PC-9 (cell line): ENCODE results near the gene SYNE1. TPM values are rescaled to one million over a fixed set of nuclear protein-coding genes. Genes with fewer than 3 reads are reported as not detected.
A peak's percentile ranks its signal among the peaks of the same experiment; 100 is the strongest.

Source experiments
- BruUV-seq: library from RNA; stranded (reverse); fragments of 400-500 nt; replicated peaks from 2 replicates; lab custom pipeline; 2021; lab: Mats Ljungman, UMichigan
- CTCF ChIA-PET: fragments of 300-600 bp; sonication (Branson Sonifier 250); formaldehyde crosslinking; loops from one replicate; lab custom pipeline; 2022; ENCODE audit warnings: antibody characterized with exemption; lab: Charles Lee
- POLR2A ChIA-PET: fragments of 300-600 bp; sonication (Branson Sonifier 250); formaldehyde crosslinking; loops from one replicate; lab custom pipeline; 2022; ENCODE audit warnings: antibody characterized with exemption; ENCODE audit not compliant: unreplicated experiment; lab: Charles Lee
- DNase-seq, 2 experiments: peaks; one replicate each; pipeline versions ENCODE4 v3.0.0 to v3.0.0-alpha.2; 2015 to 2022; ENCODE audit warnings: mixed read lengths in 1 of 2
- H2AFZ ChIP-seq: fragments of 200-600 bp; sonication (generic); 2 replicates; pipeline ENCODE4 v1.8.1; 2017; ENCODE audit warnings: antibody characterized with exemption
- H3F3A ChIP-seq: fragments of 200-600 bp; sonication (generic); 2 replicates; pipeline ENCODE4 v1.8.1; 2017; ENCODE audit warnings: antibody characterized with exemption, mild to moderate bottlenecking, low read depth; ENCODE audit not compliant: insufficient read depth
- H3K27ac ChIP-seq: fragments of 200-600 bp; sonication (generic); 2 replicates; pipeline ENCODE4 v1.6.1; 2016; ENCODE audit warnings: mixed run types
- H3K27me3 ChIP-seq: fragments of 200-600 bp; sonication (generic); 2 replicates; pipeline ENCODE4 v1.6.1; 2016; ENCODE audit warnings: low read depth, mixed run types; ENCODE audit not compliant: insufficient read depth
- H3K36me3 ChIP-seq: fragments of 200-600 bp; sonication (generic); 2 replicates; pipeline ENCODE4 v1.6.1; 2016; ENCODE audit warnings: low read depth, mixed run types
- H3K4me1 ChIP-seq: fragments of 200-600 bp; sonication (generic); replicated peaks from 2 replicates; pipeline ENCODE4 v1.6.1; 2016; ENCODE audit warnings: mixed run types; ENCODE audit not compliant: insufficient read depth
- H3K4me2 ChIP-seq: fragments of 200-600 bp; sonication (generic); 2 replicates; pipeline ENCODE4 v1.6.1; 2017; ENCODE audit warnings: mixed run types
- H3K4me3 ChIP-seq: fragments of 200-600 bp; sonication (generic); 2 replicates; pipeline ENCODE4 v1.6.1; 2016; ENCODE audit warnings: mixed run types
- H3K79me2 ChIP-seq: fragments of 200-600 bp; sonication (generic); 2 replicates; pipeline ENCODE4 v1.6.1; 2017; ENCODE audit warnings: low read depth, mixed run types
- H3K9me2 ChIP-seq: fragments of 200-600 bp; sonication (generic); 2 replicates; pipeline ENCODE4 v1.8.1; 2017; ENCODE audit warnings: mild to moderate bottlenecking; ENCODE audit not compliant: insufficient read depth
- H3K9me3 ChIP-seq: fragments of 200-600 bp; sonication (generic); 2 replicates; pipeline ENCODE4 v1.8.1; 2016; ENCODE audit warnings: low read depth; ENCODE audit not compliant: insufficient read depth
- H4K20me1 ChIP-seq: fragments of 200-600 bp; sonication (generic); 2 replicates; pipeline ENCODE4 v1.8.1; 2017; ENCODE audit not compliant: insufficient read depth
- EZH2 ChIP-seq: fragments of 200-600 bp; sonication (generic); IDR thresholded peaks from 2 replicates; pipeline ENCODE4 v1.8.0; 2017; ENCODE audit warnings: antibody characterized with exemption, low read depth
- intact Hi-C: fragments of 100-400 bp; cut with micrococcal nuclease; formaldehyde crosslinking; loops from one replicate; pipeline ENCODE4 v1.10.0; 2022; ENCODE audit not compliant: unreplicated experiment
- total RNA-seq: library from RNA; stranded (reverse); gene quantifications from 2 replicates; pipeline ENCODE4 v1.2.3, GENCODE V29; 2021
- TF ChIP-seq, protein P1 (sequence below): fragments of 200-600 bp; sonication (generic); conservative IDR thresholded peaks from 2 replicates; pipeline ENCODE4 v1.6.1; 2017; ENCODE audit warnings: mixed run types, antibody characterized with exemption, mild to moderate bottlenecking, moderate library complexity

SYNE1 gene
- total RNA-seq, 1 experiment from 2014 or later = 13.4 TPM

- DNase-seq = no peak
- intact Hi-C loops = no loop called here
Measured at GRCh38 chr6:152173321-152173720, 463.8 kb downstream of the SYNE1 start.

DNA sequence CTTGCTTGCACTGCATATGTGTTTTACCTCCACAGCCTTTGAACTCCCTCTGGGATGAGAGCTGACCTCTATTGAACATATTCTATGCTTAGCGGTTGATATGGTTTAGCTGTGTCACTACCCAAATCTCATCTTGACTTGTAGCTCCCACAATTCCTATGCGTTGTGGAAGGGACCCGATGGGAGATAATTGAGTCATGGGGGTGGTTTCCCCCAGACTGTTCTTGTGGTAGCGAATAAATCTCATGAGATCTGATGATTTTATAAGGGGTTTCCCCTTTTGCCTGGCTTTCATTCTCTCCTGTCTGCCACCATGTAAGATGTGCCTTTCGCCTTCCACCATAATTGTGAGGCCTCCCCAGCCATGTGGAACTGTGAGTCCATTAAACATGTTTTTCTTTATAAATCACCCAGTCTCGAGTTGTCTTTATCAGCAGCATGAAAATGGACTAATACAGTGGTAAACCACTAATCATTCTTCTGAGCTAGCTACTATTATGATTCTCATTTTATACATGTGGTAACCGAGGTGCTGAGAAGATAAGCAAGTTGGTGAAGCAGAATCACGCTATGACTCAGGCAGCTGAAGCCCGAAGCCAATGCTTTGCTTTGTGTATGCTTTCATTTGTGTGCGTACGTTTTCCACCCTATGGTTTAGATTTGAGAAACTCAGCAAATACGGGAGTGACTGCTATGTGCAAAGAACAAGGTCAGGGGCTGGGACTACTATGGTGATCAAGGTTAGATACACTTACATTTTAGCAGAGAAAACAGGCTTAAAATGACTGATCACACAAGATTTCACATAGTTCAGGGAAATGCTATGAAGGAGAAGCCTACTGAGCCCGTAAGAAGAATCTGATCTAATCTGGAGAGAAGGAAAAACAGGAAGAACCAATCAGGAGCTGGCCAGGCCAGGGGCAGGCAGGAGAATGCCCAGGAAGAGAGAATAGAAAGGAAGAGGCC is 466.2 kb downstream of the SYNE1 start:
- POLR2A ChIA-PET = interaction anchor here (0.6 kb wide), 1 partner anchor 17 kb away, joined by 5 read pairs; no protein-coding TSS in a partner anchor

More at GRCh38 chr6:152173321-152173720, 463.8 kb downstream of the SYNE1 start:
- CTCF ChIA-PET = no interaction called here
- POLR2A ChIA-PET = no interaction called here
- Histone ChIP-seq H4K20me1 (no peaks in the 10 kb centered on the region), H3K27ac (no peak overlapping the region), H3K36me3 (no peaks in the 10 kb centered on the region), H3F3A (no peaks in the 10 kb centered on the region), H3K4me2 (no peak overlapping the region), H3K79me2 (no peaks in the 10 kb centered on the region), H3K9me2 (no peaks in the 10 kb centered on the region), H3K9me3 (0 out of 2 replicates have a peak, but pooled peaks cover 3% of the 10 kb centered on the region), H3K4me1 (peaks cover 12% of the 10 kb centered on the region), H3K27me3 (no peaks in the 10 kb centered on the region), H3K4me3 (no peak overlapping the region), H2AFZ (no peak overlapping the region)
- no peak for TF ChIP-seq EZH2
- BruUV-seq = no TSS peak

DNA sequence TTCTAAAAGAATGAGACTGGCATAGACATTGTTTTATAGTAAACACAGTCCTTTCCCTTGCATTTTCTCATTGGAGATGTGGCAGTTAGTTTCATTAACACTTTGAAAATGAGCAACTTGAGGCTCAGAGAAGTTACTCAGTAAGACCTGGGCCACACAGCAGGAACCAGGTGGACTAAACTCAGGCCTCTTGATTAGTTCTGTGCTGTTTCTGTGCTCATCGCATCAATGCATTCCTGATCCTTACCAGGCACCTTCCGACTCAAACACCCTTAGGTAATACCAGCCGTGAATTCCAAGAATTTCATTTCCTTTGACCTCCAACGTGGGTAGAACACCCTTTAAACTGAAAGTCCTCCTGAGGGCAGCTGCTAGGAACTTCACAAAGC is 466.9 kb downstream of the SYNE1 start:
- no peaks in the 10 kb centered on the region for H3K36me3 ChIP-seq
- H2AFZ ChIP-seq = no peak overlapping the region
- no peaks in the 10 kb centered on the region for H3K9me2 ChIP-seq
- no peak for DNase-seq
- H3K27ac ChIP-seq = no peak overlapping the region
- no peaks in the 10 kb centered on the region for H3K79me2 ChIP-seq
- no peak overlapping the region for H3K4me2 ChIP-seq
- H3K9me3 ChIP-seq = 0 out of 2 replicates have a peak, but pooled peaks cover 3% of the 10 kb centered on the region
- ChIA-PET POLR2A (no interaction called here), CTCF (no interaction called here)
- no TSS peak for BruUV-seq
- no peaks in the 10 kb centered on the region for H3F3A ChIP-seq
- H3K4me3 ChIP-seq = no peak overlapping the region
- TF ChIP-seq EZH2 = no peak
- TF ChIP-seq, protein P1, sequence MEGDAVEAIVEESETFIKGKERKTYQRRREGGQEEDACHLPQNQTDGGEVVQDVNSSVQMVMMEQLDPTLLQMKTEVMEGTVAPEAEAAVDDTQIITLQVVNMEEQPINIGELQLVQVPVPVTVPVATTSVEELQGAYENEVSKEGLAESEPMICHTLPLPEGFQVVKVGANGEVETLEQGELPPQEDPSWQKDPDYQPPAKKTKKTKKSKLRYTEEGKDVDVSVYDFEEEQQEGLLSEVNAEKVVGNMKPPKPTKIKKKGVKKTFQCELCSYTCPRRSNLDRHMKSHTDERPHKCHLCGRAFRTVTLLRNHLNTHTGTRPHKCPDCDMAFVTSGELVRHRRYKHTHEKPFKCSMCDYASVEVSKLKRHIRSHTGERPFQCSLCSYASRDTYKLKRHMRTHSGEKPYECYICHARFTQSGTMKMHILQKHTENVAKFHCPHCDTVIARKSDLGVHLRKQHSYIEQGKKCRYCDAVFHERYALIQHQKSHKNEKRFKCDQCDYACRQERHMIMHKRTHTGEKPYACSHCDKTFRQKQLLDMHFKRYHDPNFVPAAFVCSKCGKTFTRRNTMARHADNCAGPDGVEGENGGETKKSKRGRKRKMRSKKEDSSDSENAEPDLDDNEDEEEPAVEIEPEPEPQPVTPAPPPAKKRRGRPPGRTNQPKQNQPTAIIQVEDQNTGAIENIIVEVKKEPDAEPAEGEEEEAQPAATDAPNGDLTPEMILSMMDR = no peak
- no peaks in the 10 kb centered on the region for H3K27me3 ChIP-seq
- peaks cover 12% of the 10 kb centered on the region for H3K4me1 ChIP-seq
- no peaks in the 10 kb centered on the region for H4K20me1 ChIP-seq
- intact Hi-C loops = no loop called here

More for the DNA sequence above, 466.2 kb downstream of the SYNE1 start:
- Histone ChIP-seq H3K27ac (no peak overlapping the region), H3K4me2 (no peak overlapping the region), H2AFZ (no peak overlapping the region), H4K20me1 (no peaks in the 10 kb centered on the region), H3K4me1 (peaks cover 12% of the 10 kb centered on the region), H3K4me3 (no peak overlapping the region), H3K79me2 (no peaks in the 10 kb centered on the region), H3K27me3 (no peaks in the 10 kb centered on the region), H3F3A (no peaks in the 10 kb centered on the region), H3K9me3 (0 out of 2 replicates have a peak, but pooled peaks cover 3% of the 10 kb centered on the region), H3K36me3 (no peaks in the 10 kb centered on the region), H3K9me2 (no peaks in the 10 kb centered on the region)
- intact Hi-C loops = no loop called here
- no TSS peak for BruUV-seq
- TF ChIP-seq, protein P1 = no peak
- TF ChIP-seq EZH2 = no peak
- peak in 1 of 2 experiments; percentile 2 for DNase-seq
- CTCF ChIA-PET = no interaction called here
